GM23338 (cell line): Measurements from ENCODE around the gene TIMM23B.
"Not testable (repeated sequence)": the region's sequence is repeated elsewhere in the genome, so short reads cannot be mapped to it uniquely, and the experiment has no call there.

Experiments
- CREB1 ChIP-seq: fragments of 250-450 bp; sonication (Bioruptor Pico); IDR thresholded peaks from 2 replicates; pipeline ENCODE4 v1.5.0; 2020; ENCODE audit warnings: low read depth, mild to moderate bottlenecking, moderate library complexity
- EZH2 ChIP-seq: fragments of 200-600 bp; sonication (generic); IDR thresholded peaks from one replicate; pipeline ENCODE4 v1.8.0; 2017; ENCODE audit warnings: antibody characterized with exemption, mild to moderate bottlenecking, low read depth; ENCODE audit not compliant: unreplicated experiment
- EZH2phosphoT487 ChIP-seq: fragments of 200-600 bp; sonication (generic); IDR thresholded peaks from one replicate; pipeline ENCODE4 v1.8.1; 2018; ENCODE audit warnings: antibody characterized with exemption; ENCODE audit not compliant: unreplicated experiment
- JUNB ChIP-seq: IDR thresholded peaks from one replicate; pipeline ENCODE4 v1.6.1; 2016; ENCODE audit warnings: antibody characterized with exemption; ENCODE audit not compliant: unreplicated experiment
- NANOG ChIP-seq: IDR thresholded peaks from 2 replicates; pipeline ENCODE4 v1.6.1; 2016; ENCODE audit warnings: antibody characterized with exemption, borderline replicate concordance
- POLR2AphosphoS5 ChIP-seq: IDR thresholded peaks from 2 replicates; pipeline ENCODE4 v1.6.1; 2016; ENCODE audit warnings: antibody characterized with exemption, low read depth
- STAT1 ChIP-seq: IDR thresholded peaks from one replicate; pipeline ENCODE4 v1.6.1; 2016; ENCODE audit warnings: antibody characterized with exemption; ENCODE audit not compliant: unreplicated experiment
- ZNF114 ChIP-seq: fragments of 250-450 bp; sonication (Bioruptor Pico); IDR thresholded peaks from 2 replicates; pipeline ENCODE4 v1.5.0; 2020; ENCODE audit warnings: mild to moderate bottlenecking, moderate library complexity
- ZNF331 ChIP-seq: fragments of 250-450 bp; sonication (Bioruptor Pico); IDR thresholded peaks from 2 replicates; pipeline ENCODE4 v1.5.0; 2020; ENCODE audit warnings: low read depth, mild to moderate bottlenecking, moderate library complexity
- TF ChIP-seq, protein P1 (sequence below), 2 experiments: fragments of 200-600 bp in 1 of 2; sonication (generic) in 1 of 2; conservative IDR thresholded peaks; 2 replicates each; pipeline versions ENCODE4 v1.5.1 to v1.6.1; 2016 to 2017; ENCODE audit warnings: antibody characterized with exemption in 2 of 2, low read depth in 2 of 2, mild to moderate bottlenecking in 2 of 2, moderate library complexity in 1 of 2
- TF ChIP-seq, protein P2 (sequence below): IDR thresholded peaks from one replicate; pipeline ENCODE4 v1.6.1; 2018; ENCODE audit warnings: antibody characterized with exemption; ENCODE audit not compliant: unreplicated experiment
- TF ChIP-seq, protein P3 (sequence below): IDR thresholded peaks from 2 replicates; pipeline ENCODE4 v1.6.1; 2016; ENCODE audit warnings: antibody characterized with exemption
- TF ChIP-seq, protein P4 (sequence below): fragments of 250-450 bp; sonication (Bioruptor Pico); IDR thresholded peaks from 2 replicates; pipeline ENCODE4 v1.5.0; 2020; ENCODE audit warnings: mild to moderate bottlenecking, moderate library complexity

DNA sequence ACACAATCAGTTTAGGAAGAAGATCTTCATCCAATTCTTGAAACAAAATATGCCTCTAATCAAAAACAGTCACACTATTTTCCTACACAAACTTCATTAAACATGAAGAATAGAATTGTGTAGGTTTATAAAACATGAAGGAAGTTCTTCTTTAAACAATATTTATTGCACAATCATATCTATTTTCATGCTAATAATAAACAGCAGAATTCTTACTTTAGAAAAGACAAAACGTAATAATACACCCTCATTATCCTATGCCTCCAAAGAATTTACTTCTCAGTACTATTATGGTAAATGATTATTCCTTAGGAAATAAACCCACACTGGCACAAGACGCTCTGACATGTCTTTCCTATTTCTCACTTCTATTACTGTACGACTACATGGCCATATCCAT is 41.4 kb upstream of the TIMM23B start:
- not testable (repeated sequence) for TF ChIP-seq POLR2AphosphoS5; EZH2phosphoT487; CREB1 (CRISPR knock-in tag); EZH2; STAT1; NANOG; JUNB; ZNF331 (CRISPR knock-in tag); ZNF114
- TF ChIP-seq, protein P1, sequence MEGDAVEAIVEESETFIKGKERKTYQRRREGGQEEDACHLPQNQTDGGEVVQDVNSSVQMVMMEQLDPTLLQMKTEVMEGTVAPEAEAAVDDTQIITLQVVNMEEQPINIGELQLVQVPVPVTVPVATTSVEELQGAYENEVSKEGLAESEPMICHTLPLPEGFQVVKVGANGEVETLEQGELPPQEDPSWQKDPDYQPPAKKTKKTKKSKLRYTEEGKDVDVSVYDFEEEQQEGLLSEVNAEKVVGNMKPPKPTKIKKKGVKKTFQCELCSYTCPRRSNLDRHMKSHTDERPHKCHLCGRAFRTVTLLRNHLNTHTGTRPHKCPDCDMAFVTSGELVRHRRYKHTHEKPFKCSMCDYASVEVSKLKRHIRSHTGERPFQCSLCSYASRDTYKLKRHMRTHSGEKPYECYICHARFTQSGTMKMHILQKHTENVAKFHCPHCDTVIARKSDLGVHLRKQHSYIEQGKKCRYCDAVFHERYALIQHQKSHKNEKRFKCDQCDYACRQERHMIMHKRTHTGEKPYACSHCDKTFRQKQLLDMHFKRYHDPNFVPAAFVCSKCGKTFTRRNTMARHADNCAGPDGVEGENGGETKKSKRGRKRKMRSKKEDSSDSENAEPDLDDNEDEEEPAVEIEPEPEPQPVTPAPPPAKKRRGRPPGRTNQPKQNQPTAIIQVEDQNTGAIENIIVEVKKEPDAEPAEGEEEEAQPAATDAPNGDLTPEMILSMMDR (conservative IDR thresholded peaks at IDR 0.05; ENCODE audit: low read depth in 2 of 2), result not testable (repeated sequence)
- TF ChIP-seq, protein P2, sequence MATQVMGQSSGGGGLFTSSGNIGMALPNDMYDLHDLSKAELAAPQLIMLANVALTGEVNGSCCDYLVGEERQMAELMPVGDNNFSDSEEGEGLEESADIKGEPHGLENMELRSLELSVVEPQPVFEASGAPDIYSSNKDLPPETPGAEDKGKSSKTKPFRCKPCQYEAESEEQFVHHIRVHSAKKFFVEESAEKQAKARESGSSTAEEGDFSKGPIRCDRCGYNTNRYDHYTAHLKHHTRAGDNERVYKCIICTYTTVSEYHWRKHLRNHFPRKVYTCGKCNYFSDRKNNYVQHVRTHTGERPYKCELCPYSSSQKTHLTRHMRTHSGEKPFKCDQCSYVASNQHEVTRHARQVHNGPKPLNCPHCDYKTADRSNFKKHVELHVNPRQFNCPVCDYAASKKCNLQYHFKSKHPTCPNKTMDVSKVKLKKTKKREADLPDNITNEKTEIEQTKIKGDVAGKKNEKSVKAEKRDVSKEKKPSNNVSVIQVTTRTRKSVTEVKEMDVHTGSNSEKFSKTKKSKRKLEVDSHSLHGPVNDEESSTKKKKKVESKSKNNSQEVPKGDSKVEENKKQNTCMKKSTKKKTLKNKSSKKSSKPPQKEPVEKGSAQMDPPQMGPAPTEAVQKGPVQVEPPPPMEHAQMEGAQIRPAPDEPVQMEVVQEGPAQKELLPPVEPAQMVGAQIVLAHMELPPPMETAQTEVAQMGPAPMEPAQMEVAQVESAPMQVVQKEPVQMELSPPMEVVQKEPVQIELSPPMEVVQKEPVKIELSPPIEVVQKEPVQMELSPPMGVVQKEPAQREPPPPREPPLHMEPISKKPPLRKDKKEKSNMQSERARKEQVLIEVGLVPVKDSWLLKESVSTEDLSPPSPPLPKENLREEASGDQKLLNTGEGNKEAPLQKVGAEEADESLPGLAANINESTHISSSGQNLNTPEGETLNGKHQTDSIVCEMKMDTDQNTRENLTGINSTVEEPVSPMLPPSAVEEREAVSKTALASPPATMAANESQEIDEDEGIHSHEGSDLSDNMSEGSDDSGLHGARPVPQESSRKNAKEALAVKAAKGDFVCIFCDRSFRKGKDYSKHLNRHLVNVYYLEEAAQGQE, result not testable (repeated sequence)
- TF ChIP-seq, protein P3, sequence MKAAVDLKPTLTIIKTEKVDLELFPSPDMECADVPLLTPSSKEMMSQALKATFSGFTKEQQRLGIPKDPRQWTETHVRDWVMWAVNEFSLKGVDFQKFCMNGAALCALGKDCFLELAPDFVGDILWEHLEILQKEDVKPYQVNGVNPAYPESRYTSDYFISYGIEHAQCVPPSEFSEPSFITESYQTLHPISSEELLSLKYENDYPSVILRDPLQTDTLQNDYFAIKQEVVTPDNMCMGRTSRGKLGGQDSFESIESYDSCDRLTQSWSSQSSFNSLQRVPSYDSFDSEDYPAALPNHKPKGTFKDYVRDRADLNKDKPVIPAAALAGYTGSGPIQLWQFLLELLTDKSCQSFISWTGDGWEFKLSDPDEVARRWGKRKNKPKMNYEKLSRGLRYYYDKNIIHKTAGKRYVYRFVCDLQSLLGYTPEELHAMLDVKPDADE, result not testable (repeated sequence)
- TF ChIP-seq, protein P4, sequence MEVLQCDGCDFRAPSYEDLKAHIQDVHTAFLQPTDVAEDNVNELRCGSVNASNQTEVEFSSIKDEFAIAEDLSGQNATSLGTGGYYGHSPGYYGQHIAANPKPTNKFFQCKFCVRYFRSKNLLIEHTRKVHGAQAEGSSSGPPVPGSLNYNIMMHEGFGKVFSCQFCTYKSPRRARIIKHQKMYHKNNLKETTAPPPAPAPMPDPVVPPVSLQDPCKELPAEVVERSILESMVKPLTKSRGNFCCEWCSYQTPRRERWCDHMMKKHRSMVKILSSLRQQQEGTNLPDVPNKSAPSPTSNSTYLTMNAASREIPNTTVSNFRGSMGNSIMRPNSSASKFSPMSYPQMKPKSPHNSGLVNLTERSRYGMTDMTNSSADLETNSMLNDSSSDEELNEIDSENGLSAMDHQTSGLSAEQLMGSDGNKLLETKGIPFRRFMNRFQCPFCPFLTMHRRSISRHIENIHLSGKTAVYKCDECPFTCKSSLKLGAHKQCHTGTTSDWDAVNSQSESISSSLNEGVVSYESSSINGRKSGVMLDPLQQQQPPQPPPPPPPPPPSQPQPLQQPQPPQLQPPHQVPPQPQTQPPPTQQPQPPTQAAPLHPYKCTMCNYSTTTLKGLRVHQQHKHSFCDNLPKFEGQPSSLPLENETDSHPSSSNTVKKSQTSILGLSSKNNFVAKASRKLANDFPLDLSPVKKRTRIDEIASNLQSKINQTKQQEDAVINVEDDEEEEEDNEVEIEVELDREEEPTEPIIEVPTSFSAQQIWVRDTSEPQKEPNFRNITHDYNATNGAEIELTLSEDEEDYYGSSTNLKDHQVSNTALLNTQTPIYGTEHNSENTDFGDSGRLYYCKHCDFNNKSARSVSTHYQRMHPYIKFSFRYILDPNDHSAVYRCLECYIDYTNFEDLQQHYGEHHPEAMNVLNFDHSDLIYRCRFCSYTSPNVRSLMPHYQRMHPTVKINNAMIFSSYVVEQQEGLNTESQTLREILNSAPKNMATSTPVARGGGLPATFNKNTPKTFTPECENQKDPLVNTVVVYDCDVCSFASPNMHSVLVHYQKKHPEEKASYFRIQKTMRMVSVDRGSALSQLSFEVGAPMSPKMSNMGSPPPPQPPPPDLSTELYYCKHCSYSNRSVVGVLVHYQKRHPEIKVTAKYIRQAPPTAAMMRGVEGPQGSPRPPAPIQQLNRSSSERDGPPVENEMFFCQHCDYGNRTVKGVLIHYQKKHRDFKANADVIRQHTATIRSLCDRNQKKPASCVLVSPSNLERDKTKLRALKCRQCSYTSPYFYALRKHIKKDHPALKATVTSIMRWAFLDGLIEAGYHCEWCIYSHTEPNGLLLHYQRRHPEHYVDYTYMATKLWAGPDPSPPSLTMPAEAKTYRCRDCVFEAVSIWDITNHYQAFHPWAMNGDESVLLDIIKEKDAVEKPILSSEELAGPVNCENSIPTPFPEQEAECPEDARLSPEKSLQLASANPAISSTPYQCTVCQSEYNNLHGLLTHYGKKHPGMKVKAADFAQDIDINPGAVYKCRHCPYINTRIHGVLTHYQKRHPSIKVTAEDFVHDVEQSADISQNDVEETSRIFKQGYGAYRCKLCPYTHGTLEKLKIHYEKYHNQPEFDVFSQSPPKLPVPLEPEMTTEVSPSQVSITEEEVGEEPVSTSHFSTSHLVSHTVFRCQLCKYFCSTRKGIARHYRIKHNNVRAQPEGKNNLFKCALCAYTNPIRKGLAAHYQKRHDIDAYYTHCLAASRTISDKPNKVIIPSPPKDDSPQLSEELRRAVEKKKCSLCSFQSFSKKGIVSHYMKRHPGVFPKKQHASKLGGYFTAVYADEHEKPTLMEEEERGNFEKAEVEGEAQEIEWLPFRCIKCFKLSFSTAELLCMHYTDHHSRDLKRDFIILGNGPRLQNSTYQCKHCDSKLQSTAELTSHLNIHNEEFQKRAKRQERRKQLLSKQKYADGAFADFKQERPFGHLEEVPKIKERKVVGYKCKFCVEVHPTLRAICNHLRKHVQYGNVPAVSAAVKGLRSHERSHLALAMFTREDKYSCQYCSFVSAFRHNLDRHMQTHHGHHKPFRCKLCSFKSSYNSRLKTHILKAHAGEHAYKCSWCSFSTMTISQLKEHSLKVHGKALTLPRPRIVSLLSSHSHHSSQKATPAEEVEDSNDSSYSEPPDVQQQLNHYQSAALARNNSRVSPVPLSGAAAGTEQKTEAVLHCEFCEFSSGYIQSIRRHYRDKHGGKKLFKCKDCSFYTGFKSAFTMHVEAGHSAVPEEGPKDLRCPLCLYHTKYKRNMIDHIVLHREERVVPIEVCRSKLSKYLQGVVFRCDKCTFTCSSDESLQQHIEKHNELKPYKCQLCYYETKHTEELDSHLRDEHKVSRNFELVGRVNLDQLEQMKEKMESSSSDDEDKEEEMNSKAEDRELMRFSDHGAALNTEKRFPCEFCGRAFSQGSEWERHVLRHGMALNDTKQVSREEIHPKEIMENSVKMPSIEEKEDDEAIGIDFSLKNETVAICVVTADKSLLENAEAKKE (CRISPR knock-in tag), result not testable (repeated sequence)
